Stimulated activated CD8-positive, alpha-beta memory T cell treated with anti-CD3 and anti-CD28 coated beads, Interleukin-12 subunit alpha, Interleukin-12 subunit beta, amount 100 ng/mL, for 1 hour (primary cell): ENCODE data around the gene CTNNA3.

Source experiments
- DNase-seq: peaks from one replicate; pipeline ENCODE4 v3.0.0-alpha.2; 2020; ENCODE audit warnings: low read depth

CTNNA3 gene

GRCh38 chr10:66860376-66860945 lies 835.5 kb downstream of the CTNNA3 start:
- no peak for DNase-seq

GRCh38 chr10:66852811-66853210 lies 843.2 kb downstream of the CTNNA3 start:
- no peak for DNase-seq

- DNase-seq, result no peak
These were observed 847.1 kb downstream of the CTNNA3 start for GRCh38 chr10:66848856-66849255.

GRCh38 chr10:66844176-66844942 lies 851.6 kb downstream of the CTNNA3 start:
- no peak for DNase-seq

- no peak for DNase-seq
These were observed 852.6 kb downstream of the CTNNA3 start for GRCh38 chr10:66843396-66843795.

GRCh38 chr10:66842867-66843266 lies 853.1 kb downstream of the CTNNA3 start:
- no peak for DNase-seq

GRCh38 chr10:66842371-66842770 lies 853.6 kb downstream of the CTNNA3 start:
- no peak for DNase-seq

- DNase-seq, result no peak
These were observed 857.3 kb downstream of the CTNNA3 start for GRCh38 chr10:66838656-66839055.

- DNase-seq, result no peak
These were observed 858.0 kb downstream of the CTNNA3 start for GRCh38 chr10:66837990-66838389.

GRCh38 chr10:66837335-66837734 lies 858.7 kb downstream of the CTNNA3 start:
- DNase-seq, result no peak

GRCh38 chr10:66836771-66837170 lies 859.2 kb downstream of the CTNNA3 start:
- no peak for DNase-seq

- no peak for DNase-seq
These were observed 859.9 kb downstream of the CTNNA3 start for GRCh38 chr10:66836057-66836456.

GRCh38 chr10:66835400-66835799 lies 860.6 kb downstream of the CTNNA3 start:
- no peak for DNase-seq

- DNase-seq, result no peak
These were observed 861.2 kb downstream of the CTNNA3 start for GRCh38 chr10:66834802-66835201.

GRCh38 chr10:66833861-66834260 lies 862.1 kb downstream of the CTNNA3 start:
- no peak for DNase-seq

- no peak for DNase-seq
These were observed 863.1 kb downstream of the CTNNA3 start for GRCh38 chr10:66832781-66833422.

- no peak for DNase-seq
These were observed 867.0 kb downstream of the CTNNA3 start for GRCh38 chr10:66828957-66829356.

GRCh38 chr10:66827353-66827752 lies 868.6 kb downstream of the CTNNA3 start:
- DNase-seq, result no peak

- no peak for DNase-seq
These were observed 872.7 kb downstream of the CTNNA3 start for GRCh38 chr10:66823301-66823700.

GRCh38 chr10:66822801-66823200 lies 873.2 kb downstream of the CTNNA3 start:
- DNase-seq, result no peak

- DNase-seq, result no peak
These were observed 876.3 kb downstream of the CTNNA3 start for GRCh38 chr10:66819691-66820090.

- DNase-seq, result no peak
These were observed 882.9 kb downstream of the CTNNA3 start for GRCh38 chr10:66813122-66813521.

- no peak for DNase-seq
These were observed 884.8 kb downstream of the CTNNA3 start for GRCh38 chr10:66811211-66811610.
